Type B pancreatic cell (in vitro differentiated cells): ENCODE data around the gene ZSWIM7. TPM values are rescaled to one million over a fixed set of nuclear protein-coding genes. Genes with fewer than 3 reads are reported as not detected.

Experiments used
- DNase-seq: peaks from one replicate; pipeline ENCODE4 v3.0.0; 2021; ENCODE audit warnings: mixed read lengths; ENCODE audit not compliant: unreplicated experiment; ENCODE audit errors: extremely low spot score
- H3K27ac Mint-ChIP-seq: 2 replicates; pipeline ENCODE4 v1.8.0; 2021; ENCODE audit warnings: mild to moderate bottlenecking, mixed read lengths
- H3K27me3 Mint-ChIP-seq: 2 replicates; pipeline ENCODE4 v1.8.0; 2021; ENCODE audit warnings: mixed read lengths
- H3K36me3 Mint-ChIP-seq: 2 replicates; pipeline ENCODE4 v1.8.0; 2021; ENCODE audit warnings: mixed read lengths
- H3K4me1 Mint-ChIP-seq: one replicate; pipeline ENCODE4 v1.8.0; 2021; ENCODE audit warnings: mixed read lengths; ENCODE audit not compliant: unreplicated experiment
- H3K4me3 Mint-ChIP-seq: 2 replicates; pipeline ENCODE4 v1.8.0; 2021; ENCODE audit warnings: mild to moderate bottlenecking, mixed read lengths
- H3K9me3 Mint-ChIP-seq: 2 replicates; pipeline ENCODE4 v1.8.0; 2021; ENCODE audit warnings: mixed read lengths
- long read RNA-seq: library from polyadenylated mRNA; unstranded; transcript quantifications from one replicate; pipeline ENCODE4 v2.0.0, GENCODE V29; 2020
- total RNA-seq: library from RNA; stranded (reverse); gene quantifications from 2 replicates; pipeline ENCODE4 v1.2.1, GENCODE V29; 2021; ENCODE audit warnings: low replicate concordance
- TF ChIP-seq, protein P1 (sequence below): fragments of 200-600 bp; sonication (generic); conservative IDR thresholded peaks from 2 replicates; pipeline ENCODE4 v1.5.0; 2021; ENCODE audit warnings: antibody characterized with exemption, mild to moderate bottlenecking

Gene ZSWIM7
- 20.7 and 26.4 TPM in 2 replicates for total RNA-seq
- long read RNA-seq, partial matches to known transcripts = 0 of 34 reads
- long read RNA-seq, other reads (novel, unspliced or antisense) = 20 of 34 reads

DNA sequence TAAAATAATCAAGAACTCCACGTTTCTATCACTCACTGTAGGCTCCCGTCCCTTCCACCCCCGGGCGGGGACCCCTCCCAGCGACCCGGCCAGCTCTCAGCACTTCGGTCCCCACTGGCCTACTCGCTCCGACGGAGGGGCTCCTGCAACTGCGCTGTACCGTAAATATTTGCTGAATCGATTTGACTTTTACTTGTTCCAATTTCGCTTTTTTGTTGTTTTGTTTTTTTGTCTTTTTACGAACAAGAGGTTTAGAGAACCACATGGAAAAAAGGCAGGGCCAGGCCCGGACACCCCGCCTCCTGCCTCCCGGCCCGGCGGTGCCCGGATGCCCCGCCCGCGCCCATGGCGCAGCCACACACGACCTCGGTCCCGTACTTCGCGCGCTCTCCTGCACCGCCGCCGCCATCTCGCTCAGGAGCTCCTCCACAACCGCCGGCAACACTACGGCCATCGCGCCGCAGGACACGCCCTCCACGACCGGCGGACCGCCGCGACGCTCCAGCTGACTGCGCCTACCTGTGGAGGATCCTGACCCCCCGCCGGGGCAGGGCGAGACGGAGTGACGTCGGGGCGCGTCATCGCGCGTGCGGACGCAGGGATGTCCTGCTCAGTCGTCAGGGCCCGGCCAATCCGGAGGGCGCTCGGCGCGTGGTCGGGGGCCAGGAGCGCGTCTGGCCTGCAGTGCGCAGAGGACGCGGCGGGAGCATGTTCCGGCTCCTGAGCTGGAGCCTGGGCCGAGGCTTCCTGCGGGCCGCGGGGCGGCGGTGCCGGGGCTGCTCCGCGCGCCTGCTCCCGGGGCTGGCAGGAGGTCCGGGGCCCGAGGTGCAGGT is at the start of gene ZSWIM7, which contains the start of gene TTC19:
ZSWIM7 (minus strand) TSS at position 564 of the 833 bp plus-strand sequence; CDS start at position 454, 110 bp downstream.
TTC19 (plus strand) TSS at position 684 of the 833 bp plus-strand sequence; CDS start at position 709, 25 bp downstream.
- no peaks in the 10 kb centered on the region for H3K27me3 Mint-ChIP-seq
- H3K4me1 Mint-ChIP-seq = peaks cover 12% of the 10 kb centered on the region
- DNase-seq = peak; percentile 97
- H3K4me3 Mint-ChIP-seq = peak within 1 kb of the TSS; percentile 97
- peaks cover 30% of the 10 kb centered on the region for H3K36me3 Mint-ChIP-seq
- H3K27ac Mint-ChIP-seq = peak within 1 kb of the TSS; percentile 99
- TF ChIP-seq, protein P1, sequence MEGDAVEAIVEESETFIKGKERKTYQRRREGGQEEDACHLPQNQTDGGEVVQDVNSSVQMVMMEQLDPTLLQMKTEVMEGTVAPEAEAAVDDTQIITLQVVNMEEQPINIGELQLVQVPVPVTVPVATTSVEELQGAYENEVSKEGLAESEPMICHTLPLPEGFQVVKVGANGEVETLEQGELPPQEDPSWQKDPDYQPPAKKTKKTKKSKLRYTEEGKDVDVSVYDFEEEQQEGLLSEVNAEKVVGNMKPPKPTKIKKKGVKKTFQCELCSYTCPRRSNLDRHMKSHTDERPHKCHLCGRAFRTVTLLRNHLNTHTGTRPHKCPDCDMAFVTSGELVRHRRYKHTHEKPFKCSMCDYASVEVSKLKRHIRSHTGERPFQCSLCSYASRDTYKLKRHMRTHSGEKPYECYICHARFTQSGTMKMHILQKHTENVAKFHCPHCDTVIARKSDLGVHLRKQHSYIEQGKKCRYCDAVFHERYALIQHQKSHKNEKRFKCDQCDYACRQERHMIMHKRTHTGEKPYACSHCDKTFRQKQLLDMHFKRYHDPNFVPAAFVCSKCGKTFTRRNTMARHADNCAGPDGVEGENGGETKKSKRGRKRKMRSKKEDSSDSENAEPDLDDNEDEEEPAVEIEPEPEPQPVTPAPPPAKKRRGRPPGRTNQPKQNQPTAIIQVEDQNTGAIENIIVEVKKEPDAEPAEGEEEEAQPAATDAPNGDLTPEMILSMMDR = no peak
- no peaks in the 10 kb centered on the region for H3K9me3 Mint-ChIP-seq

GRCh38 chr17:16048811-16049449 is 49.4 kb upstream of the ZSWIM7 start:
- Mint-ChIP-seq H3K4me1 (no peaks in the 10 kb centered on the region), H3K9me3 (peaks cover 5% of the 10 kb centered on the region), H3K27ac (no peak overlapping the region), H3K27me3 (no peaks in the 10 kb centered on the region), H3K4me3 (no peak overlapping the region), H3K36me3 (peaks cover 50% of the 10 kb centered on the region)
- TF ChIP-seq, protein P1 = no peak
- no peak for DNase-seq

GRCh38 chr17:16046966-16047365 is 47.5 kb upstream of the ZSWIM7 start:
- no peak overlapping the region for H3K4me3 Mint-ChIP-seq
- DNase-seq = no peak
- no peaks in the 10 kb centered on the region for H3K27me3 Mint-ChIP-seq
- peaks cover 41% of the 10 kb centered on the region for H3K36me3 Mint-ChIP-seq
- no peaks in the 10 kb centered on the region for H3K4me1 Mint-ChIP-seq
- TF ChIP-seq, protein P1 = no peak
- no peaks in the 10 kb centered on the region for H3K9me3 Mint-ChIP-seq
- no peak overlapping the region for H3K27ac Mint-ChIP-seq

DNA sequence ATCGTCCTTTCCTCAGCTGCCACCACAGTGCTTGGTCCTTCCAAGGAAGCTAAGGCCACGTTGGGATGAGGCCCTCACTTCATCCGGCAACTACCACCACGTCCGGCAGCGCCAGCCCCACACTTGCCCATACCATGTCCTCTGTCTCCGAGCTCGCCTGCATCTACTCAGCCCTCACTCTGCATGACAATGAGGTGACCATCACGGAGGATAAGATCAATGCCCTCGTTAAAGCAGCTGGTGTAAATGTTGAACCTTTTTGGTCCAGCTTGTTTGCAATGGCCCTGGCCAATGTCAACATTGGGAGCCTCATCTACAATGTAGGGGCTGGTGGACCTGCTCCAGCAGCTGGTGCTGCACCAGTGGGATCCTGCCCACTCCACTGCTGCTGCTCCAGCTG is 45.0 kb upstream of the ZSWIM7 start:
- Mint-ChIP-seq H3K9me3 (no peaks in the 10 kb centered on the region), H3K36me3 (peaks cover 38% of the 10 kb centered on the region), H3K4me1 (no peaks in the 10 kb centered on the region), H3K4me3 (no peak overlapping the region), H3K27ac (peak overlapping the region; percentile 43), H3K27me3 (no peaks in the 10 kb centered on the region)
- TF ChIP-seq, protein P1 = no peak
- no peak for DNase-seq

GRCh38 chr17:16040710-16041251 is 41.3 kb upstream of the ZSWIM7 start:
- Mint-ChIP-seq H3K36me3 (peaks cover 33% of the 10 kb centered on the region), H3K4me1 (peaks cover 5% of the 10 kb centered on the region), H3K27me3 (no peaks in the 10 kb centered on the region), H3K4me3 (no peak overlapping the region), H3K9me3 (peaks cover 4% of the 10 kb centered on the region), H3K27ac (no peak overlapping the region)
- TF ChIP-seq, protein P1 = no peak
- DNase-seq = no peak
